Kidney (tissue), 14 donors: ENCODE results near the gene DDX47. TPM values are rescaled to one million over a fixed set of nuclear protein-coding genes. Genes with fewer than 3 reads are reported as not detected.
A peak's percentile ranks its signal among the peaks of the same experiment; 100 is the strongest.

Experiments
- DNase-seq, 5 donors: peaks; one replicate each; pipeline ENCODE4 v3.0.0-alpha.2; 2013 to 2020
- FAIRE-seq: peaks from 2 replicates; lab custom pipeline; 2012; peaks lifted over from hg19 to GRCh38; lab: Jason Lieb, UNC
- H3K27ac ChIP-seq, 2 donors: one replicate each; pipeline ENCODE4 v1.7.0; 2013; ENCODE audit warnings: low read depth in 2 of 2, low read length in 2 of 2, inconsistent platforms in 1 of 2
- H3K27me3 ChIP-seq: one replicate; pipeline ENCODE4 v1.7.1; 2013; ENCODE audit warnings: low read length, inconsistent platforms; ENCODE audit not compliant: control insufficient read depth, insufficient read depth
- H3K36me3 ChIP-seq, 3 donors: one replicate each; pipeline versions ENCODE4 v1.7.0 to v1.7.1; 2013; ENCODE audit warnings: low read length in 3 of 3, control low read depth in 1 of 3, inconsistent platforms in 1 of 3; ENCODE audit not compliant: insufficient read depth in 3 of 3, control insufficient read depth in 2 of 3
- H3K4me1 ChIP-seq, 3 donors: one replicate each; pipeline versions ENCODE4 v1.7.0 to v1.7.1; 2013; ENCODE audit warnings: low read length in 3 of 3, inconsistent platforms in 1 of 3, low read depth in 1 of 3; ENCODE audit not compliant: control insufficient read depth in 2 of 3, insufficient read depth in 2 of 3
- H3K4me3 ChIP-seq, 3 donors: one replicate each; pipeline versions ENCODE4 v1.7.0 to v1.8.1; 2013; ENCODE audit warnings: low read length in 3 of 3, control low read depth in 1 of 3, inconsistent platforms in 1 of 3
- H3K9ac ChIP-seq, 3 donors: one replicate each; pipeline versions ENCODE4 v1.7.0 to v1.7.1; 2013; ENCODE audit warnings: low read length in 3 of 3, control low read depth in 1 of 3, inconsistent platforms in 1 of 3
- H3K9me3 ChIP-seq, 3 donors: one replicate each; pipeline versions ENCODE4 v1.7.0 to v1.7.1; 2013; ENCODE audit warnings: low read length in 3 of 3, control low read depth in 1 of 3, inconsistent platforms in 1 of 3; ENCODE audit not compliant: control insufficient read depth in 2 of 3, insufficient read depth in 1 of 3
- CTCF ChIP-seq: IDR thresholded peaks from 3 replicates; pipeline ENCODE4 v1.5.1; 2012; ENCODE audit warnings: mild to moderate bottlenecking, moderate library complexity, borderline replicate concordance; ENCODE audit not compliant: insufficient read depth; ENCODE audit errors: extremely low read depth
- intact Hi-C: fragments of 100-400 bp; cut with DNase I; formaldehyde crosslinking; loops from one replicate; pipeline ENCODE4 v1.11.1; 2022
- polyA plus RNA-seq: library from polyadenylated mRNA; stranded (reverse); fragments of 350-450 nt; fragmentation: Illumina TruSeq; extraction: RNeasy Lipid Tissue Mini Kit (QIAGEN cat#74804); gene quantifications from one replicate; pipeline ENCODE4 v1.2.3, GENCODE V29; 2014; ENCODE audit warnings: low read depth, low replicate concordance; ENCODE audit not compliant: insufficient read depth
- total RNA-seq: library from RNA; stranded (reverse); fragmentation: NEBNext Ultra II Directional; extraction: Animal tissue kit (Norgen Biotek cat#: 25700); gene quantifications from one replicate; pipeline ENCODE4 v1.2.1, GENCODE V29; 2021
- donor health status: control.
- donor health status: control.
- donor health status: control.
- donor health status: control.
- donor health status: control.
- donor health status: DM: yes; HTN: yes; CAD: no.
- donor health status: Normal renal cell carcinoma (clear cell type).

Gene DDX47
- total and polyA plus RNA-seq, 2 donors from 2014 or later, result 35.1 to 50.9 TPM

GRCh38 chr12:12788675-12789368, 24.3 kb upstream of the DDX47 start:
- peak overlapping the region in 1 of 2 donors; percentile 24 for H3K27ac ChIP-seq
- DNase-seq, result peak in 4 of 5 donors; percentile 61 to 93 (median 74)
- no peaks in the 10 kb centered on the region for H3K36me3 ChIP-seq
- no peaks in the 10 kb centered on the region for H3K9me3 ChIP-seq
- intact Hi-C loops, result no loop called here
- TF ChIP-seq CTCF, result peak; percentile 78
- H3K4me1 ChIP-seq, result peaks cover 0 to 9% (median 8%) of the 10 kb centered on the region in 3 donors
- peak; percentile 70 for FAIRE-seq
- H3K4me3 ChIP-seq, result peak overlapping the region in 1 of 3 donors; percentile 79
- peak overlapping the region in 1 of 3 donors; percentile 55 for H3K9ac ChIP-seq
- H3K27me3 ChIP-seq, result no peaks in the 10 kb centered on the region

- no peak for FAIRE-seq
- H3K9me3 ChIP-seq, result no peaks in the 10 kb centered on the region
Observed at GRCh38 chr12:12790956-12791355, 22.2 kb upstream of the DDX47 start.

GRCh38 chr12:12791756-12792369, 21.3 kb upstream of the DDX47 start:
- Histone ChIP-seq H3K4me1 (peaks cover 0 to 9% (median 6%) of the 10 kb centered on the region in 3 donors), H3K9me3 (no peaks in the 10 kb centered on the region), H3K27ac (no peak overlapping the region), H3K4me3 (peak overlapping the region in 2 of 3 donors; percentile 46 to 64), H3K9ac (peak overlapping the region in 2 of 3 donors; percentile 63 to 75), H3K27me3 (no peaks in the 10 kb centered on the region), H3K36me3 (no peaks in the 10 kb centered on the region)
- DNase-seq (peak in 4 of 5 donors; percentile 38 to 72 (median 64)), FAIRE-seq (no peak)
- intact Hi-C loops, result no loop called here
- no peak for TF ChIP-seq CTCF

More at GRCh38 chr12:12790956-12791355, 22.2 kb upstream of the DDX47 start:
- H3K27ac ChIP-seq, result no peak overlapping the region
- H3K36me3 ChIP-seq, result no peaks in the 10 kb centered on the region
- H3K4me3 ChIP-seq, result no peak overlapping the region
- peaks cover 0 to 9% (median 8%) of the 10 kb centered on the region in 3 donors for H3K4me1 ChIP-seq
- TF ChIP-seq CTCF, result no peak
- no peak overlapping the region for H3K9ac ChIP-seq
- DNase-seq, result no peak
- no peaks in the 10 kb centered on the region for H3K27me3 ChIP-seq
- intact Hi-C loops, result no loop called here
